ENCODE measurements around the gene MMP11. TPM values are rescaled to one million over a fixed set of nuclear protein-coding genes. Genes with fewer than 3 reads are reported as not detected.

Gene MMP11
- total RNA-seq, 2 experiments from 2014 or later = 0.27 to 0.50 TPM

DNA sequence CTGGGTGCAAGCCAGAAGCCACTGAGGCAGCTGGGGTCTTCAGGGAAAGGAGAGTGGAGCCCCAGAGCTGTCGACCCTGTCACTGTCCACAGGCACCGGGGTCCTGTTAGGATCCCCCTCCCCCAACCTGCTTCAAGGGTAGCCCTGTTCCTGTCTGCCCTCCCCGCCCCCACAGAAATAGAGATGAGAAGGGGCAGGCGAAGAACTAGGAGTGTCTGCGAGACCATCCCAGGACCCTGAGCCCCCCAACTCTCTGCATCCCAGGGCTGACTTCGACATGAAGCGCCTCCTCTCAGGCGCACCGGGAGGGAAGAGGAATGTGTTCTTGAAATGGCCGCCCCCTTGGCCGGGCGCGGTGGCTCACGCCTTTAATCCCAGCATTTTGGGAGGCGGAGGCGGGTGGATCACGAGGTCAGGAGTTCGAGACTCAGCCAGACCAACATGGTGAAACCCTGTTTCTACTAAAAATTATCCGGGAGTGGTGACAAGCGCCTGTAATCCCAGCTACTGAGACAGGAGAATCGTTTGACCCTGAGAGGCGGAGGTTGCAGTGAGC is 21.1 kb upstream of the MMP11 start:
- peaks cover 17% of the 10 kb centered on the region for H3K4me1 Mint-ChIP-seq
- peak overlapping the region; percentile 66 for H3K27ac Mint-ChIP-seq
- peak overlapping the region; percentile 66 for H3K4me3 Mint-ChIP-seq
- H3K27me3 Mint-ChIP-seq = no peaks in the 10 kb centered on the region
- no peaks in the 10 kb centered on the region for H3K36me3 Mint-ChIP-seq (ENCODE audit: low read depth)
- ChIA-PET CTCF (interaction anchor here (0.6 to 3.5 kb wide), 3 partner anchors 14 to 232 kb away, joined by 4 to 20 read pairs (median 5); partner anchors contain the start of genes CHCHD10 and MIF), POLR2A (interaction anchor here (0.7 kb wide), 1 partner anchor 613 kb away, joined by 3 read pairs; no protein-coding TSS in a partner anchor)
- no peak for DNase-seq
- no peaks in the 10 kb centered on the region for H3K9me3 Mint-ChIP-seq

DNA sequence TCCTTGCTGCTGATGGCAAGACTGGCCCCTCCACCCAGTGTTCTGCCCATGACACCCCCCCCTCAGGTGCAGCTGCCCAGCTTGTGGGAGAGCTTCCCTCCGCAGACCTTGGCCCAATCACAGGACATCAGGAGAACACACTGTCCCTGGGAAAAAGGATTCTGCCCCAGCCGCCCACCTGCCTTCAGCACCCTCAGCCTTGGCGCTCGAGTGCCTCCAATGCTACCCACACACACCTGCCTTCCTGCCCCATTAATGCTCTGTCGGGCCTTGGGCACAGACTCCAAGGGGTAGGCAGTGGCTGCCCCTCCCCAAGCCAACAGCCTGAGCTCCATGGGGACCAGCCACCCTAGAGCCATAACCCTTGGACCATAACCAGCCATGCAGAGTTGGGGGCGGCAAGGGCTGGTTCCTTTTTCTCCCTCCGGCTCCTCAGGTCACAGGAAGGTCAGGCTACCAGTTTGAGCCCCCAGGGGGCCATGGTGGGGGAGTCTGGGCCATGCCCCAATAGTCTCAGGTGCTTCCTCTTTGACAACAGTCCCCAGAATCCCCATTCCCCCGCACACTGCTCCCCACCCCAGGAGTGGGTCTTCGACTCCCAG is 20.5 kb upstream of the MMP11 start:
- Mint-ChIP-seq H3K36me3 (ENCODE audit: low read depth) (no peaks in the 10 kb centered on the region), H3K27ac (peak overlapping the region; percentile 72), H3K27me3 (no peaks in the 10 kb centered on the region), H3K4me3 (peak overlapping the region; percentile 66), H3K9me3 (no peaks in the 10 kb centered on the region), H3K4me1 (peaks cover 19% of the 10 kb centered on the region)
- ChIA-PET POLR2A (no interaction called here), CTCF (interaction anchor here (0.6 to 3.5 kb wide), 3 partner anchors 13 to 233 kb away, joined by 5 to 20 read pairs (median 5); partner anchors contain the start of gene CHCHD10)
- DNase-seq = no peak

DNA sequence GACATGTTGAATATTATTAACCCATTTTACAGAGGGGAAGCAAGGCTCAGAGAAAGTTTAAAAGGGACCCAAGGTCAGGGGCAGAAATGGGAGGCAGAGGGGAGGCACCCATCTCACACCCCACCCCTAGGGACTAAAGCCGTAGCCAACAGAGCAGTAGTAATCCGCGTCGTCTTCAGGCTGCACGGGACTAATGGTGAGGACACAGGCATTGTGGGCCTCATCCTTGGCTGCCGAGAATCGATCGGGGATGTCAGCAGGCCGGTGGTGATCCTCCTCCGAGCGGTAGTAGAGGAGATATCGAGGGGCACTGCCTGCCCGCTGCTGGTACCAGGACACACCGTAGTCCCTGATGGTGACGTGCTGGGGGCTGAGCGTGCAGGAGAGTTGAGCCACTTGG is 19.9 kb upstream of the MMP11 start:
- DNase-seq = no peak
- H3K9me3 Mint-ChIP-seq = no peaks in the 10 kb centered on the region
- peak overlapping the region; percentile 72 for H3K27ac Mint-ChIP-seq
- H3K36me3 Mint-ChIP-seq (ENCODE audit: low read depth) = no peaks in the 10 kb centered on the region
- ChIA-PET CTCF (interaction anchor here (0.6 kb wide), 1 partner anchor 21 kb away, joined by 5 read pairs; no protein-coding TSS in a partner anchor), POLR2A (no interaction called here)
- peaks cover 19% of the 10 kb centered on the region for H3K4me1 Mint-ChIP-seq
- peak overlapping the region; percentile 66 for H3K4me3 Mint-ChIP-seq
- H3K27me3 Mint-ChIP-seq = no peaks in the 10 kb centered on the region

DNA sequence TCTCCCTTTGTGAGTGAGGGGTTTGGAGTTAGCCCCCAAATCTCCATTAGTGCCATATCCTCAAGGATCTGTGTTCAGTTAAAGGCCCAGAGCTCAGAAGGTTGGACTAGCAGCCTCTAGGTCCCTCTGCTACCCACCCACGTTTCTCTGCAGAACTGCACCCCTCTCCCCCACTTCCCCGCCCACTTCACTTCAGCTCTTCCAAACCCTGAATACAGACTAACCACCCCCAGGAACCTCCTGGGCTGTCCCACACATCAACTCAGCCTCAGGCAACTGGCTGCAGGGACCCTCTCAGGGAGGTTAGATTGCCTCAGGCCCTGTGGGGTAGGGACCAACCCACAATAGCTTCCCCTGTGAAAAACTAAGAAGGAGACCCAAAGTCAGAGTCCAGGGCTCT is 19.3 kb upstream of the MMP11 start:
- DNase-seq = no peak
- Mint-ChIP-seq H3K4me1 (peaks cover 19% of the 10 kb centered on the region), H3K4me3 (peak overlapping the region; percentile 7), H3K36me3 (ENCODE audit: low read depth) (no peaks in the 10 kb centered on the region), H3K27me3 (no peaks in the 10 kb centered on the region), H3K9me3 (no peaks in the 10 kb centered on the region), H3K27ac (no peak overlapping the region)
- ChIA-PET POLR2A (no interaction called here), CTCF (no interaction called here)

DNA sequence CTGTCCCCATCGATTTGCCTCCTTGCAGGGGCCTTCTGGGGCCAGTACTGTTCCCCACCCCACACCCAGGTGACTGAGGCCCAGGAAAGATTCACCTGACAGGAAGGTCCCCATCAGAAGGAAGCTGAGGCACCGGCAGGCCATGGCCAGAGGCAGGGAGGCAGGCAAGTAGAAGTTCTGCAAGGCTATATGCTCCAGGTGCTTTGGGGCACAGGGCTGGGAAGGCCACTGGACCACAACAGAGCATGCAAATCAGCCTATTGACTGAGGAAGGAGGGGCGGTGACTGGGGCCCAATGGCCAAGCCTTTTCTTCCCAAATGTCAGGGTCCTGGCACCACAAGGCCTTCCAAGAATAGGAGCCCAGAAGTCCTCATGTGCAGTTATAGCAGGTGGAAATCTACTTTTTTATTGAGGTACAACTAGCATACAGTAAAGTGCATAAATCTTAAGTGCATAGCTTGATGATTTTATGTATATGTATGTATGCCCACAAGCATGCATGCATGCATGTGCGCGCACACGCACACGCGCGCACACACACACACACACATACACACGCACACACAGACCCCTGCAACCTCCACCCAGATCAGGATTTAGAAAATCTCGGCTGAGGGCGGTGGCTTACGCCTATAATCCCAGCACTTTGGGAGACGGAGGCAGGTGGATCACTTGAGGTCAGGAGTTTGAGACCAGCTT is 18.3 kb upstream of the MMP11 start, which contains the start of gene VPREB3:
Gene VPREB3 (minus strand): TSS at position 206 of the 700 bp plus-strand sequence. CDS start 62 bp downstream, at position 144.
- Mint-ChIP-seq H3K36me3 (ENCODE audit: low read depth) (no peaks in the 10 kb centered on the region), H3K27ac (no peak within 1 kb of the TSS), H3K9me3 (no peaks in the 10 kb centered on the region), H3K4me1 (peaks cover 19% of the 10 kb centered on the region), H3K4me3 (peak within 1 kb of the TSS; percentile 7), H3K27me3 (no peaks in the 10 kb centered on the region)
- POLR2A ChIA-PET = no interaction called here
- DNase-seq = no peak
- CTCF ChIA-PET = interaction anchor here (1.2 kb wide), 1 partner anchor 95 kb away, joined by 3 read pairs; no protein-coding TSS in a partner anchor

DNA sequence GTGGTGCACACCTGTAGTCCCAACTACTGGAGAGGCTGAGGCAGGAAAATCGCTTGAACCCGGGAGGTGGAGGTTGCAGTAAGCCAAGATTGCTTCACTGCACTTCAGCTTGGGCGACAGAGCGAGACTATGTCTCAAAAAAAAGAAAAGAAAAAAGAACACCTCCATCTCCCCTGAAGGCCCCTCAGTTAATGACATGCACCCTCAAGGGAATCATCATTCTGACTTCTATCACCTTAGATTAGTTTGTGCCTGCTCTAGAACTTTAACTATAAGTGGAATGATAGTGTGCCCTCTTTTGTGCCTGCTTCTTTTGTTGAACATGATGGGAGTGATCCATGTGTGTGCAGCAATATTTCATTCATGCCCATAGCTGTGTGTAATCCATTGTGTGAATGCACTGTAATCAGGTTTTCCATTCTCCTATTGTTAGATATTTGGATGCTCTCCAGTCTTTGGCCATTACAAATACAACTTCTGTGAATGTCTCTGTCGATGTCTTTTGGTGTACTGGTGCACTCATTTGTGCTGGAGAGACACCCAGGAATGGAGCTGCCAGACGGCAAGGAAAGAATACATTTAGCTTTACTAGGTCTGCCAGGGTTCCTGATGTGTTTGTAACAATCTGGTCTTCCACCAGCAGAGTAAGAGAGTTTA is 17.5 kb upstream of the MMP11 start:
- H3K4me3 Mint-ChIP-seq = no peak overlapping the region
- POLR2A ChIA-PET = no interaction called here

DNA sequence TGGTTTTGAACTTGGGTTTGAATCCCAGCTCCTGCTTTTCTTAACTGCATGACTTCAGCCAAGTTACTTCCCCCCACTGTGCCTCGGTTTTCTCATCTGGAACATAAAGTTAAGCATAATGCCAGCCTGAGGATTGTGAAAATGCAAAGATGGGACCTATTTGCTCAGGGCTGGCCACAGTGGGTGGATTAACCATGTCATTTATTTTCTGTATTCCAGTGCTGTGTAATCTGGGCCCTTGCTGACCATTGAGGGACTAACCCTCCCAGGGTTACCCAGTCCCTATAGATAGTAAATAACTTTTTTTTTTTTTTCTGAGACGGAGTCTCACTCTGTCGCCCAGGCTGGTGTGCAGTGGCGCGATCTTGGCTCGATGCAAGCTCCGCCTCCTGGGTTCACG is 16.9 kb upstream of the MMP11 start:
- POLR2A ChIA-PET = no interaction called here

More for the DNA sequence above, 17.5 kb upstream of the MMP11 start:
- DNase-seq = no peak
- Mint-ChIP-seq H3K36me3 (ENCODE audit: low read depth) (no peaks in the 10 kb centered on the region), H3K27ac (no peak overlapping the region), H3K9me3 (no peaks in the 10 kb centered on the region), H3K4me1 (peaks cover 13% of the 10 kb centered on the region), H3K27me3 (no peaks in the 10 kb centered on the region)
- CTCF ChIA-PET = interaction anchor here (1.2 kb wide), 1 partner anchor 94 kb away, joined by 3 read pairs; no protein-coding TSS in a partner anchor

DNA sequence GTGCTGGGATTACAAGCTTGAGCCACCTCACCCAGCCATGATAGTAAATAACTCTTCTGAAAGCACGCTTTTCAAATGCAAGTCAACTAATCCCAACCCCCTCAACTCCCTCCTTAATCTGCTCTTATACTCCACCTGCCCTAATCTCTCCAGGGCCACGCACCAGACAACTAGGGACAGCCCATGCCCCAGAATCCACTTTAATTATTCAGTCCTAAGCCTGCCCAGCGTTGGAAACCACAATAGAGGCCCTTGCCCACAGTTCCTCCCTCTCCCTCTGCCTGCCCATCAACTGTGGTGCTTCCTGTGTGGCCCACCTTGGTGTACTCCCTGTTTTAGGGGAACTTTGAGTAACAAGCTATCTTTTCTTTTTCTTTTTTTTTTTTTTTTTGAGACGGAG is 15.8 kb upstream of the MMP11 start:
- Mint-ChIP-seq H3K36me3 (ENCODE audit: low read depth) (no peaks in the 10 kb centered on the region), H3K27me3 (no peaks in the 10 kb centered on the region), H3K9me3 (no peaks in the 10 kb centered on the region), H3K27ac (no peak overlapping the region), H3K4me3 (no peak overlapping the region), H3K4me1 (peaks cover 5% of the 10 kb centered on the region)
- ChIA-PET CTCF (interaction anchor here (0.7 kb wide), 1 partner anchor 258 kb away, joined by 3 read pairs; no protein-coding TSS in a partner anchor), POLR2A (no interaction called here)
- no peak for DNase-seq

More for the DNA sequence above, 16.9 kb upstream of the MMP11 start:
- DNase-seq = no peak
- no peaks in the 10 kb centered on the region for H3K36me3 Mint-ChIP-seq (ENCODE audit: low read depth)
- CTCF ChIA-PET = no interaction called here
- no peak overlapping the region for H3K27ac Mint-ChIP-seq
- H3K27me3 Mint-ChIP-seq = no peaks in the 10 kb centered on the region
- no peaks in the 10 kb centered on the region for H3K9me3 Mint-ChIP-seq
- H3K4me1 Mint-ChIP-seq = peaks cover 7% of the 10 kb centered on the region
- H3K4me3 Mint-ChIP-seq = no peak overlapping the region

DNA sequence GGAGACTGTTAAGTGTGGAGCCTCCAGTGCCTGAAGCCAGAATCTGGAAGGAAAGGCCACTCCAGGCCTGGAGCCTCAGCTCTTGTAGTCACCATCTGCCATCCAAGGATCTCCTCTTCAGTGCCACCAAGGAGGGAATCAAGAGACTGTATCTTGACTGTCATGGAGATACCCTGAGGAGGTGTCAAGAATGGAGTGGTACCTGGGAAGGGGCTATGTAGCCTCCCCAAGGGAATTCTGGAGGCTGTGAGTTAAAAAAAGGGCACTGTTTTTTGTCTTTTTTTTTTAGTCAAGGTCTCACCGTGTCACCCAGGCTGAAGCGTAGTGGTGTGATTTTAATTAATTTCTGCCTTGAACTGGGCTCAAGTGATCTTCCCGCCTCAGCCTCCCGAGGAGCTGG is 13.1 kb upstream of the MMP11 start:
- no peak for DNase-seq
- H3K27me3 Mint-ChIP-seq = no peaks in the 10 kb centered on the region
- no peaks in the 10 kb centered on the region for H3K9me3 Mint-ChIP-seq
- ChIA-PET CTCF (interaction anchor here (1.0 to 1.6 kb wide), 3 partner anchors 12 to 19 kb away, joined by 3 to 4 read pairs (median 4); no protein-coding TSS in a partner anchor), POLR2A (no interaction called here)
- H3K4me3 Mint-ChIP-seq = no peak overlapping the region
- no peak overlapping the region for H3K27ac Mint-ChIP-seq
- H3K36me3 Mint-ChIP-seq (ENCODE audit: low read depth) = no peaks in the 10 kb centered on the region
- peaks cover 23% of the 10 kb centered on the region for H3K4me1 Mint-ChIP-seq

DNA sequence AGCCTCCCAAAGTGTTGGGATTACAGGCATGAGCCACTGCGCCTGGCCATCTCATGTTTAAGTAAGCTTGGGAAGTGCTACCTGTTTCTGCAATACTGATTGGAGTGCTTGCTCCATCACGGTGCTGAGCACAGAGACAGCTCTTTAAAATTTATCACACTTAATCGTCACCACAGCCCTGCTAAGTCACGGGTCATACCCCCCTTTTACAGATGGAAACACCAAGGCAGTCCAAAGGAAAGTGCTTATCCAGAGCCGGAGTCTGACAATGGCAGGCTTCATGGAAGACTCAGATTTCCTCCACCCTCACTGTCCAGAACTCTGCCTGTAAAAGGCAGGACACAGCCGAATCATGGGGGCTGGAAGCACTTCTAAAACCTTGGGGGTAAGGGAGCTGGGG is 12.6 kb upstream of the MMP11 start:
- Mint-ChIP-seq H3K36me3 (ENCODE audit: low read depth) (no peaks in the 10 kb centered on the region), H3K27ac (no peak overlapping the region), H3K27me3 (no peaks in the 10 kb centered on the region), H3K9me3 (no peaks in the 10 kb centered on the region), H3K4me1 (peaks cover 25% of the 10 kb centered on the region), H3K4me3 (no peak overlapping the region)
- CTCF ChIA-PET = interaction anchor here (1.0 to 1.6 kb wide), 3 partner anchors 11 to 19 kb away, joined by 3 to 4 read pairs (median 4); no protein-coding TSS in a partner anchor
- DNase-seq = no peak
- POLR2A ChIA-PET = no interaction called here

DNA sequence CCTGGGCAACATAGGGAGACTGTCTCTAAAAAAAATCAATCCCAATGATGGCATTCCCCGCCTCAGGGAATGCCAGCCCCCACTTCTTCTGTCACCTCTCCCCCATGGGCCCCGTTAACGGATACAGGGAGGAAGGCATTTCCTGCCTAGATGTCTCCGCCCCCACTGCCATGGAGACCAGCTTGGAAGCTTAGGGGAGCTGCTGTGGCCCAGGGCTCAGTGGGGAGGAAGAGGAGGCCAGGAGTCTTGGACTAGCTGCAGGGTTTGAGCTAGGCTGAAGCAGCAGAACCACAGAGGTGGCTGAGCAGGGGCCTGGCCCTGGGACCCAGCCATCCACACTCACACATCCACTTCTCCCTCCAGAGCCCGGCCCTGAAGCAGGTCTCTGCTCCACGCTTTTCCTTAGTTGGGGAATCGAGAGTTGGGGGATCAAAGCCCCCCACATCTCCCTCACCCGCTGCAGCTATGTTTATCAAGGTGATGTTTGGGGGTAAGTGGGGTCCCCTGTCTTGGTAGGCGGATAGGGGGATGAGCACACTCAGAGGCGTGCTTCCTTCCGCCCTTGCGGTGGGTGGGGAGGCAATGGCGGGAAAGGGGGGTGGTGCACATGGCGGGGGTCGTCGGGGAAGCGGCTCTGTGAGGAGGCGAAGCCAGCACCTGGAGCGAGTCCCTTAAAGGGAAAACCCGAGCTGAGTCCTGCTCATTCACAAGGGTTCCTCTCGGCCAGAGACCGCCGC is 9.6 kb upstream of the MMP11 start, which contains the start of gene C22orf15:
Gene C22orf15 (plus strand): TSS at position 149 of the 737 bp plus-strand sequence. CDS start 317 bp downstream, at position 466.
- no peaks in the 10 kb centered on the region for H3K27me3 Mint-ChIP-seq

DNA sequence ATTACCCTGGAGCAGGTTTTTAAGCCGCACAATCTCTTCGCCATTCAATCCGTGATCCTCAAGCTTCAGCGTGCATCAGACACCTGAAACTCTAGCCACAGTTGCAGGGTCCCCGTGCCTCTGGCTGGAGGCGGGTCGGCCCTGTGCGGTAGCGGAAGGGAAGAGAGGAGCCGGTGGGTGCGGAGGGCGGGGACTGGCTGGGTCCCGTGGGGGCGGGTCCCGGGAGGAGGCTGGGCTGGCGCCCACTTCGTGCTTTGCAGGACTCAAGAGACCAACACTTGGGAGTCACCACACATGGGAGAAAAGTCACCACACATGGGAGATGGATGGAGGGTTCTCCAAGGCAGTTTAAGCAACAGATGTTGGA is 9.1 kb upstream of the MMP11 start:
- Mint-ChIP-seq H3K27me3 (no peaks in the 10 kb centered on the region), H3K4me3 (peak overlapping the region; percentile 51), H3K36me3 (ENCODE audit: low read depth) (peaks cover 2% of the 10 kb centered on the region), H3K9me3 (no peaks in the 10 kb centered on the region), H3K4me1 (peaks cover 40% of the 10 kb centered on the region), H3K27ac (peak overlapping the region; percentile 82)
- peak; percentile 43 for DNase-seq
- ChIA-PET CTCF (interaction anchor here (0.5 to 4.9 kb wide), 4 partner anchors 11 to 115 kb away, joined by 3 to 20 read pairs (median 6); partner anchors contain the start of gene ZNF70), POLR2A (no interaction called here)

More for the DNA sequence above, 9.6 kb upstream of the MMP11 start, which contains the start of gene C22orf15:
- CTCF ChIA-PET = interaction anchor here (0.5 to 4.9 kb wide), 6 partner anchors 12 to 1632 kb away, joined by 3 to 20 read pairs (median 4); partner anchors contain the start of gene ZNF70
- Mint-ChIP-seq H3K36me3 (ENCODE audit: low read depth) (peaks cover 2% of the 10 kb centered on the region), H3K9me3 (no peaks in the 10 kb centered on the region), H3K4me3 (peak within 1 kb of the TSS; percentile 51), H3K27ac (peak within 1 kb of the TSS; percentile 82), H3K4me1 (peaks cover 40% of the 10 kb centered on the region)
- no peak for DNase-seq
- POLR2A ChIA-PET = no interaction called here

Data from activated CD4-positive, alpha-beta T cell treated with anti-CD3 and anti-CD28 coated beads, Interleukin-2, amount 10 ng/mL, durations not matched to agents 7 days and 5 days (primary cell).